Measurements from ENCODE around the gene ZNF496. TPM values are rescaled to one million over a fixed set of nuclear protein-coding genes. Genes with fewer than 3 reads are reported as not detected.

Gene ZNF496
- total and polyA plus RNA-seq, 9 of the 15 experiments (the other 6 are each of a cell fraction or from before 2014, with no cell fraction given): 4.3 to 54.0 (median 31.3) TPM

GRCh38 chr1:247334378-247335133, 2.9 kb upstream of the ZNF496 start (continued):
- TF ChIP-seq ZBTB26 (CRISPR knock-in tag; IDR thresholded peaks at IDR 0.05): peak; percentile 45; the same call in 1 of the 2 replicates
- TF ChIP-seq ZBTB1 (CRISPR knock-in tag; IDR thresholded peaks at IDR 0.05; ENCODE audit: borderline replicate concordance, low read depth): no peak
- TF ChIP-seq CBFA2T3 (IDR thresholded peaks at IDR 0.05): peak; percentile 14; the same call in 1 of the 2 replicates
- no peak for TF ChIP-seq CHD7 (IDR thresholded peaks at IDR 0.05; ENCODE audit: low read depth, low read length)
